NCI-H146 (cell line): ENCODE results near the gene STRIP2.
A peak's percentile ranks its signal among the peaks of the same experiment; 100 is the strongest.
"Not testable (repeated sequence)": the region's sequence is repeated elsewhere in the genome, so short reads cannot be mapped to it uniquely, and the experiment has no call there.

Experiments used
- DNase-seq: peaks from one replicate; lab custom pipeline; 2025; lab: John Stamatoyannopoulos, UW

Gene STRIP2

DNA sequence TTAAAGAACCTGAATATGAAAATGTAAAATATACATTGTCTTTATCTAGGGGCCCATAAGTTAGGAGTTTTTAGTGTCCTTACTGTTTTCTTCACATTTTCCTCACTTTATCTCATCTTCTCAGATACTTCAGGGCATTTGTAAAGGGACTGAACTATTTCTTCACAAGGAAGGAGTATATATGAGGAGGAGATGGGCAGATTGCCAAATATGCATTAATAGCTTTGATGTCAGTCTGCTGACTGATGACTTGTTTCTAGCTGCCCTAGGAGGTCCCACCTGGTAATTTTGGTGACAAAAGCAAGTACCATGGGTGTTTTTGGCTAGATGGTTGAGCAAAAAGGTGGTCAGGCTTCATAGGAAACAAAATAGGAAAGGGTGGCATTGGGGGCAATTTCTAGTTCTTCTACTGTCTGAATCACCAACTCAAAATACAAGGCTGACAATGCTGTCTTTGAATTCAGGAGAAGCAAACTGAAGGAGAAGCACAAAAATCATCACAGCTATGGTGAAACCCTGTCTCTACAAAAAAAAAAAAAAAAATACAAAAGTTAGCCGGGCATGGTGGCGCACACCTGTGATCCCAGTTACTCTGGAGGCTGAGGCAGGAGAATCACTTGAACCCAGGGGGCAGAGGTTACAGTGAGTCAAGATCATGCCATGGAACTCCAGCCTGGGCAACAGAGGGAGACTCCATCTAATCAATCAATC, 10.4 kb upstream of the STRIP2 start:
- DNase-seq = no peak

- no peak for DNase-seq
Observed at GRCh38 chr7:129426482-129426881, 7.8 kb upstream of the STRIP2 start.

DNA sequence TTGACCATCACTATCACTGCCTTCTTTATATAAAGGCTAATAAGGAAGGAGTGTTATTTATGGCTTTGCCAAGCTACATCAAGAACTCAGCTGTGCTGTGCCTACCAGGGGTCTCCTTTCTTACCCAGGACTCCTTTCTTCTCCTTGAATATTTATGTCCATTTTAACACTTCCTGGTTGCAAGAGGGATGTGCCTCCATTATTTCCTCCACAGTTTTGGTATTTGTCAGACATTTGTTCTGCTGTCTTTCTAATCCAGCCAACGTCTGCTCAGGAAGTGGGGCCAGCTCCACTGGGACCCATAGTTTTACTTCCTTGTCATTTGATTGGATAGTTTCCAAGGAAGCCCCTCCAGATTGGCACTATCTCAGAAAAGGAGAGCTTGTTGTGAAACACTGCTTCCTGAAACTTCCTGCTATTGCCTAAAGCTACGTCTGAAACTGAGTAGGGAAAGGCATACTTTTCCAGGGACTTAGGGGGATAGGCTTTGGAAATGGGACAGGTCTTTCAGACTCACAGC, 6.6 kb upstream of the STRIP2 start:
- DNase-seq = no peak

DNA sequence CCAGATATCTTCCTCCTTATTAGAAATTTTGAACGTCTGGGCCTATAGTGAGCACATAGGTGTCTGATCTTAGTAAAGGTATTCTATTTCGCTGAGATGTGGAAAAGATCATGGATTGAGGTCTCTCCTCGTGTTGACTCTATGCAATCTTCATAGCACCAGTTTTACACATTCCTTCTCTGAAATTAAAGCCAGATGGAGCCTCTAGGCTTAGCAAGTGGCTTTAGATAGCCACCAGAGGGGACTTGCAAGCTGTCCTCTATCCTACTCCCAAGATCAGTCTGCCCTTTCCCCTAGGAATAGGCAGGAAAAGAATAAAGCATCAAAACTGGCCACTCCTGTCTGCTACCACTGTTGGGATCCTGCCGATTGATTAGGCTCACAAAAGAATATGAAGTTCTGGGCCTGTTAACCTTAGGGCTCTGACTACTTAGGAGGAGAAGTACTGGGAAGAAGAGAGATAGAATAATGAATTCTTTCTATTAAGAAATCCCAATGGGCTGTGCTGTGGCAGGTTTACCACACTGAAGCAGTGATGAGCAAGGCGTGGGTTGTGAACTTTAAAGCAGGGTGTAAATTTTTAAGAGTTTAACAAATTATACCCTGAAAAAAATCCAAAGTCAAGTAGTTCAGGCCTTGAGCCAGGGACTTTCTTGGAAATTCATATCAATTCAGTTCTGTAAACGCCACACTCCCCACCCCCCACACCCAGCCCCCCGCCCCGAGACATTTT, 2.2 kb upstream of the STRIP2 start:
- no peak for DNase-seq

DNA sequence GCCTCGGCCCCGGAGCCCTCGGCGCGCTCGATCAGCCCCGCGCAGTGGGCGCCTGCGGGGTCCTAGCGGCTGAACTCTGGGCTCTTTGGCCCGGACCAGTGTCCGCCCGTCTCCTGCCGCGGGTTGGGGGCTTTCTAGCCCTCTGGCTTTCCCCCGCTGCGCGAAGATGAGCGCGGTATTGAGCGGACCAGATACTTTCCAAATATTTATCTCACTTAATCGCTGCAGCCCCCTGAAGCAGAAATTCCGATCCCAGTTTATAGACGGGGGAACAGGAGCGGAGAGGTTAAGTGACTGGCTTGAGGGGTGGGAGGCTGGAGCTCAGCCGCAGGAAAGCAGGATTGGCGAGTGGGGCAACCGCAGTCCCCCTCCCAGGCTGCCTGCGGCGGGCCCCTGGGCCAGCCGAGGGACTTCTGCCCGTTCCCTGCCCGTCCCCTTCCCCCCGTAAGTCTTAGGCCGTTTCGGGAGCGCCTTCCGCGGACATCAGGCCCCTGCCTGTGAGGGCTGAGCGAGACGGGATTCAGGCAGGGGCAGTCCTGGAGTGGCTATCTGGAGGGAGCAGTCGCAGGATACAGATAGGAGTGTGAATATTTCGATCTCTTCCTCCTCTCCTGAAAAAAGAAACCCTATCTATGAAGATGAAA, 565 bp downstream of the STRIP2 start:
- DNase-seq = peak; percentile 43

- DNase-seq = no peak
Observed at GRCh38 chr7:129435414-129435829, 1.2 kb downstream of the STRIP2 start.

DNA sequence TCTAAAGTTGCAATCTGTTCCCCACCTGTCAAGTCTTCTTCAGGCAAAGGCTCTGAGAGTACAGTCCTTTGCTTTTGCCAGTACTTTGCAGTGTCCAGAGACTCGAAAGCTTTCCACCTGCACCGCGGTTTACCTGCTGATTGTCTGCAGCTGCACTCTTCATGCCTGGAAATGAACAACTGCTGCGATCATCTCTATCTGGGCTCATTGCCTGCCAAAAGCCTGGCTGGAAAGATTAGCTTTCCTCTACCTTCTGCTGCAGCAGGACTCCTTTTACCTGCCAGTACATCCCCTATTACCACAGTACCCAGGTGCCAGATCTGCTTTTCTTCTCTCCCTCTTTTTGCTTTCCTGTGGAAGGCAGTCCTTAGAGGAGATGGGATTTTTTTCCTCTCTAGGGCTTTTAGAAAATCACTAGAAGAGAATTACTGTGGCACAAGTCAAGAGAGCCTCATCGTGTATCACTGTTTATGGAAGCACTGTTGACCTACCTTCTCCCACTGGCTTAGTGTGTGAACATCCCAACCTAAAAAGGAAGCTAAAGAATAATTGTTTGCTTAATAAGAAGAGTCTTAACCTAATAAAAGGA, 2.2 kb downstream of the STRIP2 start:
- peak; percentile 12 for DNase-seq

- DNase-seq = no peak
Observed at GRCh38 chr7:129437190-129437589, 3.0 kb downstream of the STRIP2 start.

- DNase-seq = no peak
Observed at GRCh38 chr7:129438281-129438838, 4.1 kb downstream of the STRIP2 start.

- no peak for DNase-seq
Observed at GRCh38 chr7:129438839-129439651, 4.8 kb downstream of the STRIP2 start.

GRCh38 chr7:129439963-129440625, 5.9 kb downstream of the STRIP2 start:
- DNase-seq = no peak

DNA sequence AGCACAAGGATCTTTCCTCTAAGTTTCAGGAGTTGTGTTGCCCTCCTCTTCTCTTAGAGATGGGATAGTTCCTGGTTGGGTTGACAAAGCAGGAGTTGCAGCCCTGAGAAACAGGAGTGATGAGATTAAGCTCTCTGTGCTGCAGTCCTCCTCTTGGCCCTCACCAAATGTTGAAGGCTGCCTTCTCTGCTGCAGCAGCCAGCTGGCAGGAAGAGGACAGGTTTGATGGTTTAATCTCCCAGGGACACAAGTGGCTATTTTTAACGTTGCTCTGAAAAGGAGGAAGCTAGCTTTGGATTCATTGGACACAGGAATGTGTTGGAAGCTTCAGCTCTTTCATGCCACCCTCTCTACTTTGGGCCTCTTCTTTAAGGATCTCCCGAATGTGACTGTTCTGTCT, 9.4 kb downstream of the STRIP2 start:
- DNase-seq = no peak

- not testable (repeated sequence) for DNase-seq
Observed at GRCh38 chr7:129444776-129445175, 10.5 kb downstream of the STRIP2 start.

GRCh38 chr7:129446925-129447324, 12.7 kb downstream of the STRIP2 start:
- not testable (repeated sequence) for DNase-seq

DNA sequence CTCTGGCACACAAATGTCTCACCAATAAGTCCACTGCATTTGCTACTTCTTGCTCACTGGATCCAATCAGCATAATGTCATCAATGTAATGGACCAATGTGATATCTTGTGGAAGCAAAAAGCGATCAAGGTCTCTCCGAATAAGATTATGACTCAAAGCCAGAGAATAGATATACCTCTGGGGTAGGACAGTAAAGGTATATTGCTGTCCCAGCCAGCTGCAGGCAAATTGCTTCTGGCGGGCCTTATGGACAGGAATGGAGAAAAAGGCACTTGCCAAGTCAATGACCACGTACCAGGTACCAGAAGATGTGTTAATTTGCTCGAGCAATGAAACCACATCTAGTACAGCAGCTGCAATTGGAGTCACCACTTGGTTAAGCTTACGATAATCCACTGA, 13.2 kb downstream of the STRIP2 start:
- DNase-seq = not testable (repeated sequence)

- DNase-seq = not testable (repeated sequence)
Observed at GRCh38 chr7:129448608-129449007, 14.4 kb downstream of the STRIP2 start.

- no peak for DNase-seq
Observed at GRCh38 chr7:129450295-129450694, 16.1 kb downstream of the STRIP2 start.

GRCh38 chr7:129452589-129453231, 18.5 kb downstream of the STRIP2 start:
- DNase-seq = no peak

GRCh38 chr7:129453510-129454248, 19.4 kb downstream of the STRIP2 start:
- DNase-seq = no peak

- no peak for DNase-seq
Observed at GRCh38 chr7:129454249-129454551, 20.0 kb downstream of the STRIP2 start.
